Embryonic facial prominence (tissue), 1 donor: ENCODE data around the gene RAD17.
"Not testable (repeated sequence)": the region's sequence is repeated elsewhere in the genome, so short reads cannot be mapped to it uniquely, and the experiment has no call there.

ENCODE experiments used
- DNase-seq: peaks from one replicate; pipeline ENCODE4 v3.0.0-alpha.2; 2016; ENCODE audit errors: extremely low spot score

Gene RAD17

GRCh38 chr5:69378376-69378775 is 8.8 kb downstream of the RAD17 start:
- DNase-seq: no peak

GRCh38 chr5:69404659-69405330 is 35.2 kb downstream of the RAD17 start:
- no peak for DNase-seq

GRCh38 chr5:69414885-69415583 is 45.4 kb downstream of the RAD17 start, which contains the start of gene MARVELD2:
Gene MARVELD2 (plus strand): TSS chr5:69415116. CDS start chr5:69419386, 4,270 bp downstream.
- no peak for DNase-seq

- no peak for DNase-seq
Measured at GRCh38 chr5:69415584-69415958, 46.0 kb downstream of the RAD17 start.

GRCh38 chr5:69416180-69416579 is 46.6 kb downstream of the RAD17 start:
- no peak for DNase-seq

- no peak for DNase-seq
Measured at GRCh38 chr5:69416699-69417098, 47.1 kb downstream of the RAD17 start.

GRCh38 chr5:69418554-69418953 is 48.9 kb downstream of the RAD17 start:
- no peak for DNase-seq

- no peak for DNase-seq
Measured at GRCh38 chr5:69431424-69432303, 62.0 kb downstream of the RAD17 start.

- no peak for DNase-seq
Measured at GRCh38 chr5:69432412-69433206, 63.0 kb downstream of the RAD17 start.

GRCh38 chr5:69435276-69435884 is 65.8 kb downstream of the RAD17 start:
- not testable (repeated sequence) for DNase-seq

- no peak for DNase-seq
Measured at GRCh38 chr5:69444127-69444754, 74.6 kb downstream of the RAD17 start.

GRCh38 chr5:69449511-69449910 is 79.9 kb downstream of the RAD17 start:
- DNase-seq: no peak

- no peak for DNase-seq
Measured at GRCh38 chr5:69450116-69450515, 80.5 kb downstream of the RAD17 start.

- DNase-seq: not testable (repeated sequence)
Measured at GRCh38 chr5:69450527-69450926, 80.9 kb downstream of the RAD17 start.

- DNase-seq: no peak
Measured at GRCh38 chr5:69451941-69452647, 82.5 kb downstream of the RAD17 start.

- not testable (repeated sequence) for DNase-seq
Measured at GRCh38 chr5:69453487-69453886, 83.9 kb downstream of the RAD17 start.

GRCh38 chr5:69454460-69455249 is 85.0 kb downstream of the RAD17 start:
- no peak for DNase-seq

- DNase-seq: not testable (repeated sequence)
Measured at GRCh38 chr5:69455428-69455988, 85.9 kb downstream of the RAD17 start.

- DNase-seq: no peak
Measured at GRCh38 chr5:69462170-69462569, 92.6 kb downstream of the RAD17 start.
